SKM-1 treated with dmso at 0.1 percent for 144 hours (cell line): Measurements from ENCODE around the gene UMAD1.
"Not testable (repeated sequence)": the region's sequence is repeated elsewhere in the genome, so short reads cannot be mapped to it uniquely, and the experiment has no call there.

Source experiments
- DNase-seq: peaks from one replicate; lab custom pipeline; 2025; ENCODE audit not compliant: unreplicated experiment; lab: John Stamatoyannopoulos, UW

UMAD1 gene

GRCh38 chr7:7652798-7653540 lies 12.4 kb downstream of the UMAD1 start:
- no peak for DNase-seq

GRCh38 chr7:7653593-7654187 lies 13.1 kb downstream of the UMAD1 start:
- peak; percentile 38 for DNase-seq

- no peak for DNase-seq
Measured at GRCh38 chr7:7654964-7655715, 14.6 kb downstream of the UMAD1 start.

GRCh38 chr7:7656459-7656858 lies 15.9 kb downstream of the UMAD1 start:
- DNase-seq, result not testable (repeated sequence)

GRCh38 chr7:7662527-7662926 lies 22.0 kb downstream of the UMAD1 start:
- no peak for DNase-seq

GRCh38 chr7:7664291-7664690 lies 23.7 kb downstream of the UMAD1 start:
- DNase-seq, result no peak

GRCh38 chr7:7665031-7665430 lies 24.5 kb downstream of the UMAD1 start:
- no peak for DNase-seq

- no peak for DNase-seq
Measured at GRCh38 chr7:7667187-7667586, 26.6 kb downstream of the UMAD1 start.

GRCh38 chr7:7668706-7669105 lies 28.2 kb downstream of the UMAD1 start:
- peak; percentile 25 for DNase-seq

- DNase-seq, result no peak
Measured at GRCh38 chr7:7670490-7670889, 29.9 kb downstream of the UMAD1 start.

GRCh38 chr7:7671361-7671760 lies 30.8 kb downstream of the UMAD1 start:
- no peak for DNase-seq

- no peak for DNase-seq
Measured at GRCh38 chr7:7672545-7673239, 32.1 kb downstream of the UMAD1 start.

GRCh38 chr7:7673240-7673550 lies 32.6 kb downstream of the UMAD1 start:
- DNase-seq, result no peak

GRCh38 chr7:7675686-7676085 lies 35.1 kb downstream of the UMAD1 start:
- no peak for DNase-seq

- not testable (repeated sequence) for DNase-seq
Measured at GRCh38 chr7:7679640-7680039, 39.1 kb downstream of the UMAD1 start.

GRCh38 chr7:7681191-7681935 lies 40.8 kb downstream of the UMAD1 start:
- peak; percentile 43 for DNase-seq

- DNase-seq, result no peak
Measured at GRCh38 chr7:7681936-7682329, 41.4 kb downstream of the UMAD1 start.

- no peak for DNase-seq
Measured at GRCh38 chr7:7682861-7683260, 42.3 kb downstream of the UMAD1 start.

- DNase-seq, result no peak
Measured at GRCh38 chr7:7686811-7687508, 46.4 kb downstream of the UMAD1 start.

GRCh38 chr7:7687800-7688199 lies 47.2 kb downstream of the UMAD1 start:
- no peak for DNase-seq
